Thyroid gland (tissue), 4 donors: Measurements from ENCODE around the gene EGFL8. TPM values are rescaled to one million over a fixed set of nuclear protein-coding genes. Genes with fewer than 3 reads are reported as not detected.
A peak's percentile ranks its signal among the peaks of the same experiment; 100 is the strongest.

Experiments
- DNase-seq, 2 donors: peaks; one replicate each; pipeline ENCODE4 v3.0.0-alpha.2; 2019
- H3K27ac ChIP-seq, 3 donors: fragments of 200-600 bp; sonication (generic); 1 replicate in 2 of 3; 2 replicates in 1 of 3; pipeline ENCODE4 v1.5.1; 2016 to 2019; ENCODE audit warnings: mild to moderate bottlenecking in 1 of 3, moderate library complexity in 1 of 3
- H3K27me3 ChIP-seq: fragments of 200-600 bp; sonication (generic); one replicate; pipeline ENCODE4 v1.5.1; 2019
- H3K36me3 ChIP-seq, 2 donors: fragments of 200-600 bp; sonication (generic); one replicate each; pipeline ENCODE4 v1.5.1; 2016 to 2019
- H3K4me1 ChIP-seq, 2 donors: fragments of 200-600 bp; sonication (generic); one replicate each; pipeline ENCODE4 v1.5.1; 2017 to 2019
- H3K4me3 ChIP-seq, 3 donors: fragments of 200-600 bp; sonication (generic); replicated peaks in 1 of 3; 1 replicate in 2 of 3; 2 replicates in 1 of 3; pipeline ENCODE4 v1.5.1; 2016; ENCODE audit warnings: mild to moderate bottlenecking in 1 of 3
- H3K9me3 ChIP-seq: fragments of 200-600 bp; sonication (generic); one replicate; pipeline ENCODE4 v1.5.1; 2017
- POLR2A ChIP-seq, 2 donors: fragments of 450-650 bp; IDR thresholded peaks; one replicate each; pipeline ENCODE4 v1.6.1; 2017; ENCODE audit warnings: antibody characterized with exemption in 2 of 2, mild to moderate bottlenecking in 2 of 2, moderate library complexity in 1 of 2
- WGBS, 2 donors: methylation state at CpG; one replicate each; pipeline ENCODE4 v1.1.5; 2017; 5-methylcytosine and 5-hydroxymethylcytosine counted together
- intact Hi-C: fragments of 100-400 bp; cut with DNase I; formaldehyde crosslinking; loops from one replicate; pipeline ENCODE4 v1.15.1; 2023
- total RNA-seq, 4 donors: library from RNA; depleted of rRNA; stranded (reverse); fragments of >200 nt; gene quantifications; one replicate each; pipeline ENCODE4 v1.2.3, GENCODE V29; 2016
- TF ChIP-seq, protein P1 (sequence below), 6 experiments: fragments of 200-600 bp in 3 of 6; fragments of 450-650 bp in 3 of 6; sonication (generic) in 3 of 6; IDR thresholded peaks; one replicate each; pipeline ENCODE4 v1.5.1; 2016 to 2019; ENCODE audit warnings: antibody characterized with exemption in 6 of 6, mild to moderate bottlenecking in 2 of 6, inconsistent platforms in 1 of 6, moderate library complexity in 1 of 6

EGFL8 gene
- total RNA-seq, 4 donors from 2014 or later = 2.3 to 9.8 (median 6.5) TPM

DNA sequence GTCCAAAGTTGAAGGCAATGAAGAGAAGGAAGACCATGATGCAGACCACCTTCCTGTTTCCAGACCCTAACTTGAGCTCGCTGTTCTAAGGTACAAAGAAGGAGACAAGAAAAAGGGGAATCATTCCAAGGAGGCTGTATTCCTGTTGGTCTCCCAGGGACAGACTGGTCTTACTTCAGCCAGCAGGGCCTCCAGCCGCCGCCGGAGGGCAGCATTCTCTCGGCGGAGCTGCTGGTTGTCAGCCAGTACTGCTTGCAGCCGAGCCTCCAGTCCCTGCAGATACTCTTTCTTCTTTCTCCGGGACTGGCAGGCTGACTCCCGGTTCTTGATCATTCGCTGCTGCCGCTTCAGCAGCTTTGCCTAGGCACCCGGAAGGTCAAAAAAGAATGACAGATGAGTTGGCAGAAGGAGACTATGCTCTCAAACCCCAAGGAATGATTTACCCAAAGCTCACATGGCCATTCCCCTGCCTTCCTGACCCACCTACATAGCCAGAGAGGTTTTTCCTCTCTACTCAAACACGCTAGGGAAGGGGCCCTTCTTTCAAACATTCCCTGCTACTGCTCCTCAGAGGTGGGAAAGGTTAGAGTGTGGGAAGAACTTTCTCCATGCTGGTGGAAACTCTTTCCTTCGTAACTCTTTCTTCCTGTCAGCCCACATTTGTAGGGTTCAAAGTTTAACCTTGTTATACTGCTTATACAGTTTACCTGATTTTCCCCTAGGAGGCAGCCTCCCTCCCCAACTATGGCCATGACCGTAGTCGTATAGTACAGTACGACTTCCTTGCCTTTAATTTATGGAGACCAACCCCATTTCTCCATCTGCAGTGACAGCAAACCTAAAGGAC is 45.4 kb upstream of the EGFL8 start:
- Histone ChIP-seq H3K27me3 (no peaks in the 10 kb centered on the region), H3K4me3 (no peak overlapping the region), H3K4me1 (peaks cover 2 to 16% of the 10 kb centered on the region in 2 donors), H3K36me3 (peaks cover 63 to 68% of the 10 kb centered on the region in 2 donors), H3K27ac (peak overlapping the region in 2 of 3 donors; percentile 26 to 57), H3K9me3 (no peaks in the 10 kb centered on the region)
- TF ChIP-seq, protein P1, sequence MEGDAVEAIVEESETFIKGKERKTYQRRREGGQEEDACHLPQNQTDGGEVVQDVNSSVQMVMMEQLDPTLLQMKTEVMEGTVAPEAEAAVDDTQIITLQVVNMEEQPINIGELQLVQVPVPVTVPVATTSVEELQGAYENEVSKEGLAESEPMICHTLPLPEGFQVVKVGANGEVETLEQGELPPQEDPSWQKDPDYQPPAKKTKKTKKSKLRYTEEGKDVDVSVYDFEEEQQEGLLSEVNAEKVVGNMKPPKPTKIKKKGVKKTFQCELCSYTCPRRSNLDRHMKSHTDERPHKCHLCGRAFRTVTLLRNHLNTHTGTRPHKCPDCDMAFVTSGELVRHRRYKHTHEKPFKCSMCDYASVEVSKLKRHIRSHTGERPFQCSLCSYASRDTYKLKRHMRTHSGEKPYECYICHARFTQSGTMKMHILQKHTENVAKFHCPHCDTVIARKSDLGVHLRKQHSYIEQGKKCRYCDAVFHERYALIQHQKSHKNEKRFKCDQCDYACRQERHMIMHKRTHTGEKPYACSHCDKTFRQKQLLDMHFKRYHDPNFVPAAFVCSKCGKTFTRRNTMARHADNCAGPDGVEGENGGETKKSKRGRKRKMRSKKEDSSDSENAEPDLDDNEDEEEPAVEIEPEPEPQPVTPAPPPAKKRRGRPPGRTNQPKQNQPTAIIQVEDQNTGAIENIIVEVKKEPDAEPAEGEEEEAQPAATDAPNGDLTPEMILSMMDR (IDR thresholded peaks at IDR 0.05) = peak; percentile 77 to 96 (median 93)
- TF ChIP-seq POLR2A (IDR thresholded peaks at IDR 0.05) = no peak
- intact Hi-C loops = loop anchor here (5.0 to 10.0 kb wide), 2 partner anchors 33 to 74 kb away; partner anchors contain the start of genes PPT2 and PRRT1
- DNase-seq = peak; percentile 90 to 91
- whole genome bisulfite sequencing, 2 donors = 25 to 31% methylated on average over 17 of the region's 17 CpGs

- Histone ChIP-seq H3K27ac (no peak overlapping the region), H3K27me3 (no peaks in the 10 kb centered on the region), H3K4me1 (peaks cover 0 to 7% of the 10 kb centered on the region in 2 donors), H3K36me3 (peaks cover 60 to 82% of the 10 kb centered on the region in 2 donors), H3K4me3 (no peak overlapping the region), H3K9me3 (no peaks in the 10 kb centered on the region)
- no peak for DNase-seq
- intact Hi-C loops = no loop called here
- WGBS, 2 donors = 93 to 94% methylated on average over 12 of the region's 12 CpGs
- TF ChIP-seq POLR2A (IDR thresholded peaks at IDR 0.05) = no peak
- TF ChIP-seq, protein P1 (IDR thresholded peaks at IDR 0.05) = no peak
These were observed 43.8 kb upstream of the EGFL8 start for GRCh38 chr6:32120573-32121059.

DNA sequence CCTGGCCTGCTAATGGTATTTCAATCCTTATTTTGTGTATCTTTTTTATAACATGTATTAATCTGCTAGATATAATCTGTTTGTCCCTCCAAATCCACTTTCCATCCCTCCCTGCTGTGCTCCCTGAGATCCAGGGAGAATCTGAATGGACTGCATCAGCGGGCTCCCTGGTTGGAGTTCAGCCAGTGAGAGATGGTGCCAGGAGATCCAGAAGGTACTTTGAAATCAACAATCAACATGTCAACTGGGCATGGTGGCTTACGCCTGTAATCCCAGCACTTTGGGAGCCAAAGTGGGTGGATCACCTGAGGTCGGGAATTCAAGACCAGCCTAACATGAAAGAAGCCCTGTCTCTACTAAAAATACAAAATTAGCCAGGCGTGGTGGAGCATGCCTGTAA is 40.7 kb upstream of the EGFL8 start:
- intact Hi-C loops = no loop called here
- H3K27ac ChIP-seq = no peak overlapping the region
- no peaks in the 10 kb centered on the region for H3K9me3 ChIP-seq
- H3K36me3 ChIP-seq = peaks cover 37 to 61% of the 10 kb centered on the region in 2 donors
- TF ChIP-seq, protein P1 (IDR thresholded peaks at IDR 0.05) = no peak
- no peak for TF ChIP-seq POLR2A (IDR thresholded peaks at IDR 0.05)
- DNase-seq = no peak
- no peaks in the 10 kb centered on the region for H3K27me3 ChIP-seq
- H3K4me1 ChIP-seq = peaks cover 16 to 20% of the 10 kb centered on the region in 2 donors
- WGBS, 2 donors = 86 to 88% methylated on average over 4 of the region's 4 CpGs
- no peak overlapping the region for H3K4me3 ChIP-seq

DNA sequence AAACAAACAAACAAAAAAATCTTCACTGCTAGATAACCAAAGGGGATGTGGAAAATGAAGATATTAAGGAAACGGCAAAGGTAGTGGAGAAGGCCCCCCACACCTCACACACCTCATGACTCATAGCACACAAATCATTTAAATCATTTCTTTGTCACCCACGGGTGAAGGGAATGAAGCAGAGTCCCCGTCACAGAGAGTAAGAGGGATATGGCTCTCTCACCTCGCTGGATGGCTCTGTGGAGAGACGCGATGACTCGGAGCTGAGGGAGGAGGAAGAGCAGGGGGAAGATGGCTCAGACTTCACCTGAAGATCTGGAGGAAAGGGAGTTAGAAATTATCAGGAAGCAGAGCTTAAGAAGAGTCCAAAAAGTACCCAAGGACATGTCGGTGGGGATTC is 37.5 kb upstream of the EGFL8 start:
- Histone ChIP-seq H3K4me3 (no peak overlapping the region), H3K9me3 (no peaks in the 10 kb centered on the region), H3K4me1 (peaks cover 26% of the 10 kb centered on the region in 2 donors), H3K36me3 (peaks cover 11 to 37% of the 10 kb centered on the region in 2 donors), H3K27ac (no peak overlapping the region), H3K27me3 (no peaks in the 10 kb centered on the region)
- no peak for TF ChIP-seq POLR2A (IDR thresholded peaks at IDR 0.05)
- TF ChIP-seq, protein P1 (IDR thresholded peaks at IDR 0.05) = no peak
- no peak for DNase-seq
- intact Hi-C loops = no loop called here
- 57 to 64% methylated on average over 8 of the region's 8 CpGs for WGBS, 2 donors

DNA sequence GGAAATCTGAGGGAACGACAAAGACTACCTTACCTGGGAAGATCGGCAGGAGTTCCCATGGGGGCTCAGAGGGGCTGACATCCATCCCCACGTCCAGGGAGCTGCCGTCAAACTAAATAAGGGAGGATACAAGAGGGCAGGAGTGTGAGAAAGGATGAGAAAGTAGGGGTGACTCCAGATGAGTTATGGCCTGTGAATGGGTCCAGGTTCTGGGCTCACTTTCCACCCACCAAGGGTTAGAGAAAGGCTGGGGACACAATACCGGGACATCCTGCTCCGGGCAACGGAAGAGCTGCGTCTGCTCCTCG is 37.0 kb upstream of the EGFL8 start:
- intact Hi-C loops = no loop called here
- no peak for DNase-seq
- Histone ChIP-seq H3K27ac (peak overlapping the region in 2 of 3 donors; percentile 63 to 75), H3K27me3 (no peaks in the 10 kb centered on the region), H3K9me3 (no peaks in the 10 kb centered on the region), H3K4me3 (peak overlapping the region; percentile 65 to 97 (median 97)), H3K4me1 (peaks cover 26% of the 10 kb centered on the region in 2 donors), H3K36me3 (peaks cover 10 to 34% of the 10 kb centered on the region in 2 donors)
- TF ChIP-seq, protein P1 (IDR thresholded peaks at IDR 0.05) = no peak
- no peak for TF ChIP-seq POLR2A (IDR thresholded peaks at IDR 0.05)
- 5 to 9% methylated on average over 9 of the region's 9 CpGs for WGBS, 2 donors
